ENCODE data around the gene ADAMTS16. TPM values are rescaled to one million over a fixed set of nuclear protein-coding genes. Genes with fewer than 3 reads are reported as not detected.

Gene ADAMTS16
- total RNA-seq, 3 donors from 2014 or later (not counting 1 experiment from before 2014, with no cell fraction given), result not detected

- H3K4me3 ChIP-seq (ENCODE audit: low read length), result no peak overlapping the region
- H3K4me3 Mint-ChIP-seq, result no peak overlapping the region
- 62% methylated on average over 4 of the region's 4 CpGs for WGBS (ENCODE audit: insufficient coverage)
- H3K36me3 Mint-ChIP-seq, result no peaks in the 10 kb centered on the region
- ATAC-seq, result no peak
- no peaks in the 10 kb centered on the region for H3K27me3 ChIP-seq (ENCODE audit: control insufficient read depth, insufficient read depth, low read length)
- no peaks in the 10 kb centered on the region for H3K36me3 ChIP-seq (ENCODE audit: control insufficient read depth, insufficient read depth, low read length)
- H3K27ac ChIP-seq (ENCODE audit: low read length), result no peak overlapping the region
- H3K9me3 Mint-ChIP-seq, result peaks cover 3 to 5% of the 10 kb centered on the region in 2 donors
- no peaks in the 10 kb centered on the region for H3K27me3 Mint-ChIP-seq (ENCODE audit: low read depth in 2 of 2)
- H3K4me1 Mint-ChIP-seq, result peaks cover 0 to 11% of the 10 kb centered on the region in 2 donors
- H3K27ac Mint-ChIP-seq, result no peak overlapping the region
- H3K4me1 ChIP-seq (ENCODE audit: control insufficient read depth, insufficient read depth, low read length), result peaks cover 8% of the 10 kb centered on the region
- peaks cover 3% of the 10 kb centered on the region for H3K9me3 ChIP-seq (ENCODE audit: control insufficient read depth, insufficient read depth, low read length)
- intact Hi-C loops (cut with micrococcal nuclease), result no loop called here
- no peak for DNase-seq
- no peak for TF ChIP-seq CTCF (IDR thresholded peaks at IDR 0.05)
These were observed 204.0 kb downstream of the ADAMTS16 start for GRCh38 chr5:5344051-5344571.

GRCh38 chr5:5344606-5345005, 204.5 kb downstream of the ADAMTS16 start:
- peaks cover 0 to 11% of the 10 kb centered on the region in 2 donors for H3K4me1 Mint-ChIP-seq
- intact Hi-C loops (cut with micrococcal nuclease), result no loop called here
- H3K27me3 Mint-ChIP-seq (ENCODE audit: low read depth in 2 of 2), result peaks cover 0 to 2% of the 10 kb centered on the region in 2 donors
- no peak overlapping the region for H3K4me3 Mint-ChIP-seq
- no peak overlapping the region for H3K27ac Mint-ChIP-seq
- DNase-seq, result no peak
- Histone ChIP-seq H3K36me3 (ENCODE audit: control insufficient read depth, insufficient read depth, low read length) (no peaks in the 10 kb centered on the region), H3K27ac (ENCODE audit: low read length) (no peak overlapping the region), H3K4me3 (ENCODE audit: low read length) (no peak overlapping the region), H3K27me3 (ENCODE audit: control insufficient read depth, insufficient read depth, low read length) (no peaks in the 10 kb centered on the region), H3K9me3 (ENCODE audit: control insufficient read depth, insufficient read depth, low read length) (peaks cover under 1% of the 10 kb centered on the region), H3K4me1 (ENCODE audit: control insufficient read depth, insufficient read depth, low read length) (peaks cover 8% of the 10 kb centered on the region)
- no peak for TF ChIP-seq CTCF (IDR thresholded peaks at IDR 0.05)
- H3K36me3 Mint-ChIP-seq, result no peaks in the 10 kb centered on the region
- H3K9me3 Mint-ChIP-seq, result peaks cover 3 to 5% of the 10 kb centered on the region in 2 donors
- 75% methylated on average over 3 of the region's 5 CpGs for WGBS (ENCODE audit: insufficient coverage)
- no peak for ATAC-seq

- intact Hi-C loops (cut with micrococcal nuclease), result no loop called here
- DNase-seq (no peak), ATAC-seq (no peak)
- no peaks in the 10 kb centered on the region for H3K36me3 Mint-ChIP-seq
- no peak overlapping the region for H3K4me3 ChIP-seq (ENCODE audit: low read length)
- peak overlapping the region in 1 of 2 donors; percentile 63 for H3K27ac Mint-ChIP-seq
- H3K27me3 Mint-ChIP-seq (ENCODE audit: low read depth in 2 of 2), result peaks cover 0 to 2% of the 10 kb centered on the region in 2 donors
- H3K9me3 ChIP-seq (ENCODE audit: control insufficient read depth, insufficient read depth, low read length), result no peaks in the 10 kb centered on the region
- H3K9me3 Mint-ChIP-seq, result peaks cover 0 to 2% of the 10 kb centered on the region in 2 donors
- peaks cover 0 to 11% of the 10 kb centered on the region in 2 donors for H3K4me1 Mint-ChIP-seq
- no peak overlapping the region for H3K4me3 Mint-ChIP-seq
- no peak overlapping the region for H3K27ac ChIP-seq (ENCODE audit: low read length)
- no peaks in the 10 kb centered on the region for H3K27me3 ChIP-seq (ENCODE audit: control insufficient read depth, insufficient read depth, low read length)
- WGBS (ENCODE audit: insufficient coverage), result 88% methylated on average over 7 of the region's 7 CpGs
- no peak for TF ChIP-seq CTCF (IDR thresholded peaks at IDR 0.05)
- H3K4me1 ChIP-seq (ENCODE audit: control insufficient read depth, insufficient read depth, low read length), result peaks cover 8% of the 10 kb centered on the region
- no peaks in the 10 kb centered on the region for H3K36me3 ChIP-seq (ENCODE audit: control insufficient read depth, insufficient read depth, low read length)
These were observed 207.3 kb downstream of the ADAMTS16 start for GRCh38 chr5:5347442-5347841.

- no peaks in the 10 kb centered on the region for H3K9me3 ChIP-seq (ENCODE audit: control insufficient read depth, insufficient read depth, low read length)
- H3K4me1 ChIP-seq (ENCODE audit: control insufficient read depth, insufficient read depth, low read length), result peaks cover 8% of the 10 kb centered on the region
- no peak overlapping the region for H3K27ac ChIP-seq (ENCODE audit: low read length)
- H3K27me3 ChIP-seq (ENCODE audit: control insufficient read depth, insufficient read depth, low read length), result no peaks in the 10 kb centered on the region
- no peak overlapping the region for H3K4me3 ChIP-seq (ENCODE audit: low read length)
- no peaks in the 10 kb centered on the region for H3K9me3 Mint-ChIP-seq
- 46% methylated on average over 10 of the region's 10 CpGs for WGBS (ENCODE audit: insufficient coverage)
- H3K36me3 ChIP-seq (ENCODE audit: control insufficient read depth, insufficient read depth, low read length), result no peaks in the 10 kb centered on the region
- peaks cover 0 to 2% of the 10 kb centered on the region in 2 donors for H3K27me3 Mint-ChIP-seq (ENCODE audit: low read depth in 2 of 2)
- H3K27ac Mint-ChIP-seq, result peak overlapping the region in 1 of 2 donors; percentile 63
- no peak for DNase-seq
- no peaks in the 10 kb centered on the region for H3K36me3 Mint-ChIP-seq
- H3K4me3 Mint-ChIP-seq, result peak overlapping the region; percentile 13
- peaks cover 0 to 11% of the 10 kb centered on the region in 2 donors for H3K4me1 Mint-ChIP-seq
- intact Hi-C loops (cut with micrococcal nuclease), result no loop called here
- TF ChIP-seq CTCF (IDR thresholded peaks at IDR 0.05), result no peak
- no peak for ATAC-seq
These were observed 208.0 kb downstream of the ADAMTS16 start for GRCh38 chr5:5348135-5348534.

Measured in natural killer cell (primary cell).